ENCODE results near the gene ECT2.

The ECT2 gene

GRCh38 chr3:172869368-172869771 lies 118.8 kb downstream of the ECT2 start:
- DNase-seq, result peak; percentile 83

GRCh38 chr3:172869784-172870518 lies 119.4 kb downstream of the ECT2 start:
- DNase-seq, result no peak
